ENCODE measurements around the gene KPNA6.

The KPNA6 gene

GRCh38 chr1:32194984-32195383, 87.1 kb downstream of the KPNA6 start:
- no peak for DNase-seq

- DNase-seq = no peak
These were observed 87.7 kb downstream of the KPNA6 start for GRCh38 chr1:32195531-32195930.

GRCh38 chr1:32195972-32196823, 88.3 kb downstream of the KPNA6 start:
- no peak for DNase-seq

DNA sequence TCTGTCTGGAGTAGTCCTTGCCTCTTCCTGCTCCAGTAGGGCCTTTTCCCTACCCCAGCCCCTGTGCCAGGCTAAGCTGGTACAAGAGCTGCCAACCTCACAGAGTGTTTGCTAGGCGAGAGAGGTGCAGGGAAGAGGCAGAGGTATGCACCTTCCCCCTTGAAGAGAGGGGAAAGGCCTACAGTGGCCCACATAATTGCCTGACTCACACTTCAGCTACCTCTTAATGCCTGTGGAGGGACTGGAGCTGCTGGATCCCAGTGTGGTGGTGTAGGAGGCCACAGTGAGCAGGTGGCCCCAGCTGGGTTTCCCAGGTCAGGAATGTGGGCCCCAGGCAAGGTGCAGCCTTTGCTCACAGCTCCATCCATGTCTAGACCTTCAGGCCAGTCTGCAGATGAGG, 89.2 kb downstream of the KPNA6 start:
- DNase-seq = no peak

GRCh38 chr1:32197837-32198236, 90.0 kb downstream of the KPNA6 start:
- no peak for DNase-seq

GRCh38 chr1:32198237-32199042, 90.6 kb downstream of the KPNA6 start:
- no peak for DNase-seq

DNA sequence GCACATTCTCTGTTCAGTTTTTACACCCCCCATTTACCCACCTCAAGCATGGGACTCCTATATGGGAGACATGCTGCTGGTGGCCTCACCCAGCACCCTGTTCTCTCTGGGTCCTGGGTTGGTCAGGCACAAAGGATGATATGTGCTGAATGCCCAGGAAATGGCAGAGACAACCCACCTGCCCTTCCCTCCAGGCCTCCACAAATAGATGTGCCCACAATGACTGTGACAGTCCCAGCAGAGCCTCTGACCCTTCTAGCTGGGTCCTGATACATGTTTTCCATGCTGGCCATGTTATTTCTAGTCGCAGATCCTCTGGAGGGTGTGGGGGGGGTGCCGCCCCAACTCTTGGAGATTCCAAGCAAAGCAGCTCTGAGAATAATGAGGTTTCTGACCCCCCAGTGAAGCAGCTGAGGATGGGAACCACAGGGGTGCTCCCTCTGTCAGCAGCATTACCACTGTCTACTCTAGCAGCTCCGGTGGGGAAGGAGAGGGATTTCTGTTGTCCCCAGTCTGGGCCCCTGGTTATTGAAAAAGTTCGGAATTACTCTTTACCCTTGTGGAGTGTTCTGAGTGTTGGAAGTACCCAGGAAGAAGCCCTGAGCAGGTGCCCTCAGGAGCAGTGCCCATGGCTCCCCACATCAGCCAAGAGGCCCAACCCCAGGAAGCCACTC, 91.3 kb downstream of the KPNA6 start:
- no peak for DNase-seq

DNA sequence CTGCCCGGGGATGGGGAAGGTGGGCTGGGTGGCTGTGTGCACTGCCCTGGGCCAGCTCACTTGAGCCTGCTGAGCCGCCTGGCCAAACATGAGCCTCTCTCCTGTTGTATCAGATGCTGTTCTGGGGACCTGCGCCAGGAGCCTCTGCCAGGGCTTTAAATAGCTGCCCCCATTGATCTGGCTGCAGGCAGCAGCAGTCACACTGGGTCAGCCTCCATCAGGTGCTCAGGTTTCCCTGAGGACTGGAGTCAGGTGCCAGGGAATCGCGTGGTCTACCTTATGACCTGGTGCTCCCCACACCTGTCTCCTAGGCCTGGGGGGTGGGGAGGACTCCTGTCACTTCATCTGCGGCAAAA, 91.8 kb downstream of the KPNA6 start:
- DNase-seq = no peak

DNA sequence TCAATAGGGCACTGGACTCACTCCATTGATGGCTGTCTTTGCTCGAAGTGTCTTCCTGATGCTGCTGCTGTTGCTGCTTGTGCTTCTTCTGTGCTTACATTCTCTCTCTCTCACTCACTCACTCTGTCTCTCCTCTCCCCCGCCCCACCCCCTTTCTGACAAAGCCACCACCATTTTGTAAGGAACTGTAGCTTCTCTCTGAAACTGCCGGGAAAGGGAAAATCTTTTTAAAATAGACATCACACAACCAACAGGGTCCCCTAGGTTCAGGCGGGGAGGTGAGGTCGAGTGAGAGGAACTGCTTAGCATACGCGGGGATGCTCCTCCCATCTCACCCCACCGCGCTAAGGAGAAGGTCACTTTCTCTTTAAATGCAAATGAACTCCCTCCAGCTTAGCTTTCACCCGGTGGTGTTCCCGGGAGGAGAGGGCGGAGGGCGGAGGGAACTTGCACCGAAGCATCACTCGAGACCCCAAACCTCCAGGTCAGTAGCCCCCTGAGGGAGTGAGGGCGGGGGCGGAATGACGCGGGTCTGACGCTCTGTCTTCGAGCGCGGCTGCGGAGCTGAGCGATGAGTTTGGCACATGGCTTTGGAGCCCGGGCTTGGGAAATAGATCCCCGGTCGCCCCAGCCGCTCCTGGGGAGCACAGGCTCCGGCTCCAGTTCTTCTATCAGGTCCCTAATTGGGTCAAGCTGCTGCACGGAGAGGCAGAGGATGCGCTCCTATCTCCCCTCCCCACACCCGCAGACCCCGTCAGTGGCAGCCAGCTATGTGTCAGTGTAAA, 92.6 kb downstream of the KPNA6 start, which contains the start of gene CCDC28B:
CCDC28B (plus strand) TSS at position 370 of the 785 bp plus-strand sequence. CDS start 1,341 bp downstream, outside the sequence.
- peak; percentile 38 to 65 for DNase-seq

DNA sequence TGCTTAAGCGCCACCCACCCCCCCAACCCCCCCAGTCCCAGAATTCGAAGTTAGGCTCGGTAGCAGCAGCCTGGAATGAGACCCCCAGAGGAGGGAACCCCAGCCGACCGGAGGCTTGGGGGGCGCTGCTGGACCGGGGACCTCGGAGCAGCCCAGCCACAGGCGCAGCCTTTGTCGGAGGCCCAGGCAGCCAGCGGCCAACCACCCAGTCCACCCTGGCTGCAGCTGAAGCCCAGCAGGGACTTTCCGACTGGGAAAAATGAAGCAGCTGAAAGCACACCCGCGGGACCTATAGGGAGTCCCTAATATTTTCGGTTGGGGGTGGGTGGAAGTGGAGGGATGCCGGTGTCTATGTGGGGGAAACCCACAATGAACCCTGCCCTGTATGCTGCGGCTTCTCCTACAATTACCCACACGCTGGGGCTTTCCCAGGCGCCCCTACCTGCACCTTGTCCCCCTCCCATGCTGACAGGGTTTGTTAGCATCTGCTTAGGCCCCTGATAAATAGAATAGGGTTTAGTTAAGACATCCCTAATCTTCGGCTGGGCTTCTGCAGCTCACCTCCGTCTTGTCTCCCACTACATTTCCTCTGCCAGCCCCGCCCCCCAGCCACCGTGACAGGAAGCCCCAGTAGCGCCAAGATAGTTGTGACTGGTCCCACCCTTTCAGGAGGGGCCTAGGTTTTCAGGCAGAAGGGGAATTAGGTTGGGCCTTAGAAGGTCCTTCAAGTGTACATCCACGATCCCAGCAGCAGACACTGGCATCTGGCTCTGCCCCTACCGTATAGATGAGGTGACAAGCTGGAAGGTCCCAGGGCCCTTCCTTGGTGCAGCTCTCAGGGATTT, 93.4 kb downstream of the KPNA6 start:
- no peak for DNase-seq

- DNase-seq = no peak
These were observed 97.1 kb downstream of the KPNA6 start for GRCh38 chr1:32204943-32205361.

GRCh38 chr1:32205401-32206370, 97.8 kb downstream of the KPNA6 start, which contains the start of gene IQCC:
TSS of gene IQCC (plus strand) at chr1:32205671. CDS start at chr1:32205682, 11 bp downstream.
- DNase-seq = peak; percentile 74 to 81

DNA sequence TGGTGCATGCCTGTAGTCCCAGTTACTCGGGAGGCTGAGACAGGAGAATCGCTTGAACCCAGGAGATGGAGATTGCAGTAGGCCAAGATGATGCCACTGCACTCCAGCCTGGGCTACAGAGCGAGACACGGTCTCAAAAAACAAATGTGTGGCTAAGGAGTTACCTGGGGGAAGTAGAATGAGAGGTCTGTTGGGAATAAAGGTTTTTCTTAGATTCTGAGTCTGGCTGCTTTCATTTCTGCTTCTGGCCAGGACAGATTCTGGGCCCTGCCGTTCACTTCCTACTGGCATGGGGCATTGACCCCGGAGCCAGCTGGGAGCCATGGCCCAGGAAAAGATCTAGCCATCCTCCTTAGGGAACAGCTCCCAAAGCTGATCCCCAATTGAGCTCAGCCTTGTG, 100.6 kb downstream of the KPNA6 start:
- DNase-seq = no peak

DNA sequence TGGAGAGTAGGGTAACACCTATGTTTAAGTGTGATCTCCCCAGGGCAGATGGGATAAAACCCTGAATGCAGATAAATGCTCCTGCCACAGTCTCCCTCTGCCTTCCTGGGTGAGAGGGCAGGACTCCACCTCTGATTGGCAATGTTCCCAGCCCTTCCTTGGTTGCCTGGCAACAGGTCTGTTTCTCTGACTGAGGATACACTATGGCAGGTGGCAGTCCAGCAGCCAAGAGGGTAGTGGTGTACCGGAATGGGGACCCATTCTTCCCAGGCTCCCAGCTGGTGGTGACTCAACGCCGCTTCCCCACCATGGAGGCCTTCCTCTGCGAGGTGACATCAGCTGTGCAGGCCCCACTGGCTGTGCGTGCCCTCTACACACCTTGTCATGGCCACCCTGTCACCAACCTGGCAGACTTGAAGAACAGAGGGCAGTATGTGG, 101.1 kb downstream of the KPNA6 start, which contains the start of gene DCDC2B:
DCDC2B (plus strand) TSS at position 199 of the 438 bp plus-strand sequence; CDS start at position 204, 5 bp downstream.
- DNase-seq = peak; percentile 76 to 81

GRCh38 chr1:32215629-32216480, 108.0 kb downstream of the KPNA6 start:
- peak; percentile 56 to 64 for DNase-seq

GRCh38 chr1:32216566-32216965, 108.7 kb downstream of the KPNA6 start:
- no peak for DNase-seq

DNA sequence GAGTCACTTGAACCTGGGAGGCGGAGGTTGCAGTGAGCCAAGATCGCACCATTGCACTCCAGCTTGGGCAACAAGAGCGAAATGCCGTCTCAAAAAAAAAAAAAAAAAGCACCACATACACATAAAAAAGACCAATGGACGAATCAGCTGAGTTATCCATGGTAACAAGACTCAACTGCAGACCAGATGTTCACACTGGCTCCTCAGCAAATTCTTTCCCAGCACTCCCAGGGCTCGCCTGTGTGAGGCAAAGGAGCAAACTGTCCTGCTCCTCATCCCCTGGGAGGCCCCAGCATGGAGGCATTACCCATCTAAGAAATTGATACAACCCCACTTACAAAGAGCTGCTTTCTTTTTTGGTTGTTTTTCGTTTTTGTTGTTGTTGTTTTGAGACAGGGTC, 111.2 kb downstream of the KPNA6 start:
- DNase-seq = no peak

DNA sequence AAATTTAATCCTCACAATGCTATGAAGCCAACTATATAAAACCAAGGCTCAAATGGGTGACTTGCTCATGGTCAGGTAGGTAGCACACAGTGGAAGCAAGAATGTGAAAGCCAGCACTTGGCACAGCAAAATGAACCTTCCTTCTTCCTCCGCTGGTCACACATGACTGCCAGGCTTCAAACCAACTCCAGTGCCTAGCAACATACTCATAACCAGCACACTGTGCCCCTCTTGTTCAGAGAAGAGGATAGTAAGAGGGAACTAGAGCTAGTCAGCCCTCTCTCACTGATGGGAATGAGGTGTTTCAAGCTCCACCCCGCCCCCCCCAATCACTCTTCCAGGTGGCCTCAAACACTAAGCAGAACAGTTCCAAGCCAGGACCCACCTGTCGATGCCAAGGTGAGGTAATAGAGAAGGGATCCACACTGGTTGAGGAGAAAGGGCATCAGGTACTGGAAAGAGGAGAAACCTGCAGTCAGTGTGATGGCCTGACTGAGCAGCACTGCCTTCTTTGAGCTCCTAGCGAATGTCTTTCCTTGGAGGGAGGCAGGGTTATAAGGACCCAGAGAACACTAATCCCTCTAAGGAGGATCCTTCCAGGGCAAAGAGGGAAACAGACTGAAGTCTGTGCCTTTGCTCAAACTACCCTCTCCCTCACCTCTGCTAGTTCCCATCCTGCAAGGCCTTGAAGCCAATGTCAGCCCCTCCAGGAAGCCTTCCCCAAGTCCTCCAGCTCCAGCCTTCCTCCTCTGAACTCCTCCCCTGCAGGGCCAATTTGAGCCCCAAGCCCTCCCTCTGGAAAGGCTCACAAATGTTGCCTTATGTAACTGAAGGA, 113.1 kb downstream of the KPNA6 start:
- DNase-seq = no peak

All from NCI-H187 (cell line).